Stimulated activated naive CD4-positive, alpha-beta T cell (primary cell): Measurements from ENCODE around the gene PEX11G.
A peak's percentile ranks its signal among the peaks of the same experiment; 100 is the strongest.

Experiments used
- DNase-seq, 6 experiments: peaks; one replicate each; lab custom pipeline; 2025; lab: John Stamatoyannopoulos, UW

The PEX11G gene

DNA sequence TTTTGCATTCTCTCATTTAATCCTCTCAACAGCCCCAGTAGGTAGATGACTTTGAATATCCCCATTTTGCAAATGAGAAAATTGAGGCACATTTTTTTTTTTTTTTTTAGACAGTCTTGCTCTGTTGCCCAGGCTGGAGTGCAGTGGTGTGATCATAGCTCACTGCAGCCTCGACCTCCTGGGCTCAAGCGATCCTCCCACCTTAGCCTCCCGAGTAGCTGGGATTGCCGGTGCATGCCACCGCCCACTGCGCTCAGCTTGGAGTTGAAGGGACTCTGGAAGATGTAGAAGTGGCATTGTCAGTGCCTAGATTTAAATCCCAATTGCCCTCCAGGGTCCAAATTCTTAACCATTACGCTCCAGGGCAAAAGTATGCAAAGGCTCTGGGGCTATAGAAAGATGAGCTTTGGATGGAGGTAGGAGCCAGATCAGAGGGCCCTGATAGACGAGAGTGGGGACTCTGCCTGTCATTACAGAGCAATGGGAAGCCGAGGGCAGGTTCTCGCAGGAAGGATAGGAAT is 32.8 kb upstream of the PEX11G start:
- no peak for DNase-seq

DNA sequence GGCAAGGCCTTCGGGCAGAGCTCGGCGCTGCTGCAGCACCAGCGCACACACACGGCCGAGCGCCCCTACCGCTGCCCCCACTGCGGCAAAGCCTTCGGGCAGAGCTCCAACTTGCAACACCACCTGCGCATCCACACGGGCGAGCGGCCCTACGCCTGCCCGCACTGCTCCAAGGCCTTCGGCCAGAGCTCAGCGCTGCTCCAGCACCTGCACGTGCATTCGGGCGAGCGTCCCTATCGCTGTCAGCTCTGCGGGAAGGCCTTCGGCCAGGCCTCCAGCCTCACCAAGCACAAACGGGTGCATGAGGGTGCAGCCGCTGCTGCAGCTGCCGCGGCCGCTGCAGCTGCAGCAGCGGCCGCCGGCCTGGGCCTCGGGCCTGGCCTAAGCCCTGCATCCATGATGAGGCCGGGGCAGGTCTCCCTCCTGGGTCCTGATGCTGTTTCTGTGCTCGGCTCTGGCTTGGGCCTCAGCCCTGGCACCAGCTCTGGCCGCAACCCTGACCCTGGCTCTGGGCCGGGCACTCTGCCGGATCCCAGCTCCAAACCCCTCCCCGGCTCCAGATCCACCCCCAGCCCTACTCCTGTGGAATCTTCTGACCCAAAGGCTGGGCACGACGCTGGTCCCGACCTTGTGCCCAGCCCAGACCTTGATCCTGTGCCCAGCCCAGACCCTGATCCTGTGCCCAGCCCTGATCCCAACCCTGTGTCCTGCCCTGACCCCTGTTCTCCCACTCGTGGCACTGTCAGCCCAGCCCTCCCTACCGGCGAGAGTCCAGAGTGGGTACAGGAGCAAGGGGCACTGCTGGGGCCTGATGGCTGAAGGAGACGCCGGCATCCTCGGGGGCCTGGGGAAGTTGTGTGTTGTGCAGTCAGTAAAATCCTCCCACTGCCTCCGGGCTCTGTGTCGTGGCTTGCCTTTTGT is 31.6 kb upstream of the PEX11G start:
- DNase-seq: no peak

DNA sequence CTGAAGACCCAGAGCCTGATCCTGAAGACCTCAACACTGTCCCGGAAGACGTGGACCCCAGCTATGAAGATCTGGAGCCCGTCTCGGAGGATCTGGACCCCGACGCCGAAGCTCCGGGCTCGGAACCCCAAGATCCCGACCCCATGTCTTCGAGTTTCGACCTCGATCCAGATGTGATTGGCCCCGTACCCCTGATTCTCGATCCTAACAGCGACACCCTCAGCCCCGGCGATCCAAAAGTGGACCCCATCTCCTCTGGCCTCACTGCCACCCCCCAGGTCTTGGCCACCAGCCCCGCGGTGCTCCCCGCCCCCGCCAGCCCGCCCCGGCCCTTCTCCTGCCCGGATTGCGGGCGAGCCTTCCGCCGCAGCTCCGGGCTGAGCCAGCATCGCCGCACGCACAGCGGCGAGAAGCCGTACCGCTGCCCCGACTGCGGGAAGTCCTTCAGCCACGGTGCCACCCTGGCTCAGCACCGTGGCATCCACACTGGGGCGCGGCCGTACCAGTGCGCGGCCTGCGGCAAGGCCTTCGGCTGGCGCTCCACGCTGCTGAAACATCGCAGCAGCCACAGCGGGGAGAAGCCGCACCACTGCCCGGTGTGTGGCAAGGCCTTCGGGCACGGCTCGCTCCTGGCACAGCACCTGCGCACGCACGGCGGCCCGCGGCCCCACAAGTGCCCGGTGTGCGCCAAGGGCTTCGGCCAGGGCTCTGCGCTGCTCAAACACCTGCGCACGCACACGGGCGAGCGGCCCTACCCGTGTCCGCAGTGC is 30.7 kb upstream of the PEX11G start:
- DNase-seq: no peak

DNA sequence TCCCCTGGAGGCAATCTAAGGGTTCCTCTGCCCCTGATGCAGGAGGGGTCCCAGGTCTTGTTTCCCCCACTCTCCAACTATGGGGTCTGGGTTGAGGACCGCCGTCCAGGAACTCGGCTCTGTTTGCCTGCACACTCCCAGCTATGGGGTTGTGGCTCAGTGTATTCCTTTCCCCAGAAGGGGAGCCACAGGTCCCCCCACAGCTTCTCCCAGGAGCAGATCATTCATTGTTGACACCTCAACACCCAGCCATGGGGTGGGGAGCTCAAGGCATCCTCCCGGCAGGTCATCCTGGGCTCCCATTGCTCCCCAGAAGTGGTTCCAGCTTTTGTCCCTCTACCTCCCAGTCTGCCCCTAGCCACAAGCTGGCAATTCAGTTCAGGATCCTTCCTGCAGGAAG is 28.0 kb upstream of the PEX11G start:
- no peak for DNase-seq

DNA sequence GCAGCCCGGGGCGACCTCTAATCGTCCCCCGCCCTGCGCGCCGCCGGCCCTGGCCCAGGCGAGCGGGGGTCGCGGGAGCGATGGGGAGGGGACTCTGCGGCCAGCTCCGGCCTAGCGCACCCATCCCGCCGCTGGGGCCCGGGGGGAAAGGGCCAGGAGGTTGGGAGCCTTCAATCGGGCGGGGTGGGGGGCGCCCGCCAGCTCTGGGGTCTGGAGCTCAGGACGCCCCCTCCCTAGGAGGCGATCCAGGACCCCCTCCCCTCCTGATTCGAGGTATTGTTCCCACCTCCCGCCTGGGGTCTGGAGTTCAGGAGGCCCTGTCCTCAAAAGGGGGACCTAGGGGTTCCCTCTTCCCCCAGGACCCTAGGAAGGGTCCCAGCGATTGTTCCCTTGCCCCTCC is 27.5 kb upstream of the PEX11G start:
- no peak for DNase-seq

DNA sequence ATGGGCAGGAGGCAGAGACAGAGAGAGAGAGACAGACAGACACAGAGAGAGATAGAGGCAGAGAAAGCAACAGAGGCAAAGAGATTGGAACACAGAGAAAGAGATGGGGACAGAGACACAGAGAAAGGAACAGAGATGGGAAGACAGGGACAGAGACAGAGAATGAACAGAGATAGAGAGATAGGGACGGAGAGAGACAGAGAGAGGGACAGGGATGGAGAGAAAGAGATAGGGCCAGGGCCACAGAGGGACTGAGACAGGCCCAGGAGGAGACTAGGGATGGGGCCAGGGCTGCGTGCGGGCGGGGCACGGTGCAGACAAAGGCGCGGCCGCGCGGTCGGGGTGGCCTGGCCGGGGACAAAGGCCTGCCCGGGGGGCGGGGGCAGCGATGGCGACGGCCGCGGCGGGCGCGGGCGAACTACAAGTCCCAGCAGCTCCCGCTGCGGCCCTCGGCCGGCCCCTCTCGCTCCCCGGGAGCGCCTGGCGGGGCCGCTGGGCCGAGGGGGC is 26.9 kb upstream of the PEX11G start, which contains the start of gene ZNF358:
TSS of gene ZNF358 (plus strand) at position 459 of the 507 bp plus-strand sequence. CDS start 3,140 bp downstream, outside the sequence.
- DNase-seq: peak in 1 of 6 experiments; percentile 9

DNA sequence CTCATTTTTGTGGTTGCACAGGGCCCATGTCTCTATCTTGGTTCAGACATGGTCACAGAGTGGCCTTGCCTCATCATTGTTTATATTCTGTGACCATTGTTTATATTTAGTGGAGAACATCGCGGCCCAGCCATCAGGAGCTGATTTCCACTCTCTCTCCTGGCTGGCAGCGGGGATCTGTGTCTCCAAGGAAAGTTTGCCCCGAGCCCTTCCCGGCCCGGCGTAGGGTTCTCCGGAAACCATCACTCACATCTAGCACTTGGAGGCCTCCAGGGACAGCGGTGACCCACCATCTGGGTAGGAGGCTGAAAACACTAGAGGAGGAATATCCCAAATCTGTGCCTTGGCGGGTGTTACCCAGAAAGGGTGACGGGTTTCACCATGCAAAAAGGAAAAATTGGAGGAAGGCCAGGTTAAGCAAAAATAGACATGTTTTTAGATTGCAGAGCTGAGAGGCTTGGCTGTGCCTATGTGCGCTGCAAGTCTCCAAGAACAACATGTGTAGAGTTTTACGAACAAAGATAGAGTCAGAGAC is 26.3 kb upstream of the PEX11G start:
- DNase-seq: no peak

DNA sequence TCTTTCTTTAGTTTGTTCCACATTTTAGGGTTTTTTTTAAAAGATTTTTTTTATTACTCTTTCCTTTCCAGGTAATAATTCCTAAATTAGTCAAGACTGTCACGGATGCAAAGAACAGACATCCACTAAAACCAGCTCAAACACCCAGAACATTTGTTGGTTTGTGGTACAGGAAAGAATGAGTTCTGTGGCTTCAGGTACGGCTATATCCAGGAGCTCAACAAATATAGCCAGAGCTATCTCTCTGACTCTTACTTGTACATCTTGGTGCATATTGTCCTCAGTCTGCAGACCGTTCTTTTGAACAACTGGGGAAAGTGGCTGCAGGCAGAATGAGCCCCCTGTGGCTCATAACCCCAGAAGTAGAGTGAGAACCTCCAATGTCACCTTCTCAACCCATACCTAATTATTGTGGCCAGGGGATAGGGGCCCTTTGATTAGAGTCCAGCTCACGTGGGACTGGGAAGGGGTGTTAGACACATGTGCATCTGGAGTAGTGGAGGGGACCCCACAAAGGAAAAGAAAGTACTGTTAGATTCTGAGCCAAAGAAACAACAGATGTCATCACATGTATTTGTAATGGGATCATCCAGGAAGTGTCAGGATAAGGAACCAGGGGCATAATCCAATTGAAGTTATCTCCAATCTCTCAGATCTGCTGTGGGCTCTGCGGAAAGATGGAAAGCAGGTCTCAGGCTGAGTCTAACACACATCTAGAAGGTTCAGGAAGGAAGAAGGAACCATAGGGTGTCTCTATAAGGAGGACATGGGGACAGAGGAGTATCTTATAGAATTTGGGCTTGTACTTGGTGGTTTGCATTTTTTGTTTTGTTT is 25.2 kb upstream of the PEX11G start:
- no peak for DNase-seq

DNA sequence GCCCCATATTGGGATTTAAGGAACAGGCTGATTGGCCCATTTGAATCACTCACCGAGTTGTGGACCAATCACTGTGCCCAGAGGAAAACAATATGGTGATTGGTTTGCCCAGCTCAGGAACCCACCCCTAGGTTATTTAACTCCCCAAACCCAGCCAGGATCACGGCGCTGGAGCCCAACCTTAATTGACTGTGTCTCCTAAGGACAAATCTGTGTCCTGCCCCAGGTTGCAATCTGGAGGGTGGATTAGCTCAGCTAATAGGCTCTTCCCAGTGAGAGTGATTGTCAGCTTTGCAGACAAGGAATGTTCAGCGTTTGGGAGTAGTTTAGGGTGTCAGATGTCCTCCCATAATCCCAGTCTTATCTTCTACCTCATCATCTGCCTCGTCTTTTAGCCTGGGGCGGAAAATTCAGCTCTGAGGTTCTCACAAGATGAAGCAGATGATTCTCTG is 23.6 kb upstream of the PEX11G start:
- no peak for DNase-seq

DNA sequence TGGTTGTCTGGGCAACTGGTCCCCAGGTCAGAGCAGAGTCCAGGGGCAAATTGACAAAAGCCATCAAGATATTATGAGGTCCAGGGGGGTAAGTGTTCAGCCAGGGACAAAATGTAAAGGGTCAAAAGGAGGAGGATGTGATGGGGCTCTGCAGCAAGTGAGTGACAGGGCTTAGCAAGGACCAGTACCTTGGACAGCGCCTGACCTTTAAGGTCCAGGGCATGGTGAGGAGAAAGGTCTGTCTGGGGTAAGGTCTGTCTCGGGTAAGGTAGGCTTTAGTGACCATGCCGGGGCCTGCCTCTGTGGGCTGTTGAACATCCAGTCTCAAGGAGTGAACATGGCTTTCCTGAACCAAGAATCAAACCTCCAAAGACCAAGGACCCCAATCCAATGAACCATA is 20.8 kb upstream of the PEX11G start:
- DNase-seq: no peak

DNA sequence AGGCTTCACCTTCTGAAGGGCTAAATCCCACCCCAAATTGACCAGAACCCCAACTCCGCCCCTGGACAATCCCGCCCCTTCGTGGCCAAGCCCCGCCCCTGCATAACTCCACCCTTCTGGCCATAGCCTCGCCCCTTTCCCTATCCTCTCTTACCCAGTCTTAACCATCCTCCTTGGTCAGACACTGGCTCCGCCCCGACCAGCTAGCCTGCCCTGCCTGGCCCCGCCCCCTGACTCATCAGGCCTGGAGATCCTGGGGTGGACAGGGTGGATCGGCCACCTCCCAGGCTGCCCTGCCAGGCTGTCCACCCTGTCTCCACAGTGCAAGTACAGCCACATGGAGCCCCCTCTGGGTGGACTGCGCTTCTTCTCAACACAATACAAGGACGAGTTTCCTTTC is 19.0 kb upstream of the PEX11G start:
- no peak for DNase-seq

DNA sequence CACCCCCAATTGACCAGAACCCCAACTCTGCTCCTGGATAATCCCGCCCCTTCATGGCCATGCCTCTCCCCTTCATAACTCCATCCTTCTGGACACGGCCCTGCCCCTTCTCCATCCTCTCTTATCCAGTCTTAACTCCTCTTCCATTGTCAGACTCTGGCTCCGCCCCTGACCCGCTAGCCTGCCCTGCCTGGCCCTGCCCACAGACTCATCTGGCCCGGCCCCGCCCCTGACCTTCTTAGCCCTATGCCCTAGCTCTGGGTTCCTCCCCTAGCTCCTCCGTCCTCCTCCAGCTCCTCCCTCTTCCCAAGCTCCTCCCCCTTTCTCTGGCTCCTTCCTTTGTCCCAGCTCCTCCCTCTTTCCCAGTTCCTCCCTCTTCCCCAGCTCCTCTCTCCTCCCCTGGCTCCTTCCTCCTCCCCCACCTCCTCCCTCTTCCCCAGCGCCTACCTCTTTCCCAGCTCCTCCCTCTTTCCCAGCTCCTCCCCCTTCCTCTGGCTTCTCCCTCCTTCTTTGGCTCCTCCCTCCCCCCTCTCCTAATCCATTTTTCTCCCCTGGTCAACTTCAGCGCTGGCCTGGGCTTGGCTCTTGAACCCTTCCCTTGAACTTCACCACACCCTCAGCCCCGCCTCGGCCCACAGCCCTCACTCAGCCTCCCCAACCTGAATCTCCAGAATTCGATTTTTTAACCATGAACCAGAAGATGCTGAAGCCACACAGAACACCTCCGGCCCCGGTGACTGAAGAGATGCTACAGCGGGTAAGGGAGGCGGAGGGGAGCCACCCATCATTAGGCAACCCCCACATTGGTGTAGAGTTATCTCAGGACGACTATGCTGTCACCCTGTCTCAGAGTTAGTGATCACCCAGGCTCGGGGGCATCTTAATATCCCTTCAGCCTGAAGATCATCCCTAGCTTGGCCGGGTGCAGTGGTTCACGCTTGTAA is 17.8 kb upstream of the PEX11G start:
- DNase-seq: peak in 1 of 6 experiments; percentile 29

DNA sequence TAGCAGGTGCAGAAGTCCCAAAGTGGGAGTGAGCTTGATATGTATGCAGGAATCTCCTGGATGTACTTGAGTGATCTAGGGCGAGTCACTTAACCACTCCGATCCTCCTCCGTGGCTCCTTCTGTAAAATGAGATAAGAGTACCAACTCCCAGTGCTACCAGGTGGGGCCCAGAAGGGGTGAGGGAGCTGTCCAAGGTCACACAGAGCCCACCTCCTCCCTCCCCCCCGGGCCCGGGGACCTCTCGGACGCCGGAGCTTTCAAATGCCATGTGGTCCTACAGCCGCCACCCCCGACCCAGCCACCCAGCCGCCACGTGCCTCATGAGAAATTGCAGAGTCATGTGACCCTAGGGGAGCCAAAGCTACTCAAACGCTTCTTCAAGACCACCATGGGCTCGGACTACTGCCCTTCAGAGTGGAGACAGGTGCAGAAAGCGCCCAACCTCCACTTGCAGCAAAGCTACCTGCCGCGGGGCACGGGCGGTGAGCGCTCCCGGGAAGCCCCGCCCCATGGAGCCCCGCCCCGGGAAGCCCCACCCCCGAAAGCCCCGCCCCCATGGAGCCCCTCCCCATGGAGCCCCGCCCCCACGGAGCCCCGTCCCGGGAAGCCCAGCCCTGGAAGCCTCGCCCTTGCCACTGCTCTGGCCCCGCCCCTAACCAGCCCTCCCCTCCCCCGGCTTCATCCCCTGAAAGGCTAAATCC is 17.0 kb upstream of the PEX11G start:
- peak in 2 of 6 experiments; percentile 28 to 32 for DNase-seq

DNA sequence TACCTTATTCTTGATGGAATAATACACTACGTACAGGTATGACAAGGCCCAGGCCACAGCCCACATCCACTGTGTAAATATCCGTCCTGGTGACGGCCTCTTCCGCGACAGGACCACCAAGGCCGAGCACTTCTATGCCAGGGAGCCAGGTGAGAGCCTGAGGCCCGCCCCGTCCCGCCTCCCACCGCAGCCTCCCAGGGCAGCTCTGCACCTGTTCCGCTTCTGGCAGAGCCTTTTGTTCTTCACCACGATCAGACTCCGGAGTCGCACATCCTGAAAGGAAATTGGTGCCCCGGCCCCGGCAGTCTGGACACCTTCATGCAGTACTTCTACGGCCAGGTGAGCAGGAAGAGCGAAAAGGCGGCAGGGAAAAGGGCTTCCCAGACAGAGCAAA is 16.4 kb upstream of the PEX11G start:
- peak in 2 of 6 experiments; percentile 11 to 17 for DNase-seq

DNA sequence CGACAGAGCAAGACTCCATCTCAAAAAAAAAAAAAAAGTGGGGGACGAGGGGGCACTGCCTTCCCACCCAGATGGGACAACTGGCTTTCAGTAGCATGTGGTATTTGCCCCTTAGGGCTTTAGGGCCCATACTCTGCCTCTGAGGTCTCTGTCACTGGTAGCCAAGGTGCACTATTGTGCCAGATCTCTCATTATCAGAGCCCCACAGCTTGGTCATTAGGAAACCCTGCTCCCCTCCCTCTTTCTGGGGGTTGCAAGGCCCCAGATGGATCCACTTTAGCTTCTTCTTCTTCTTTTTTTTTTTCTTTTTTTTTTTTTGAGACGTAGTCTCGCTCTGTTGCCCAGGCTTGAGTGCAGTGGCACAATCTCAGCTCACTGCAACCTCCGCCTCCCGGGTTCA is 15.8 kb upstream of the PEX11G start:
- no peak for DNase-seq

DNA sequence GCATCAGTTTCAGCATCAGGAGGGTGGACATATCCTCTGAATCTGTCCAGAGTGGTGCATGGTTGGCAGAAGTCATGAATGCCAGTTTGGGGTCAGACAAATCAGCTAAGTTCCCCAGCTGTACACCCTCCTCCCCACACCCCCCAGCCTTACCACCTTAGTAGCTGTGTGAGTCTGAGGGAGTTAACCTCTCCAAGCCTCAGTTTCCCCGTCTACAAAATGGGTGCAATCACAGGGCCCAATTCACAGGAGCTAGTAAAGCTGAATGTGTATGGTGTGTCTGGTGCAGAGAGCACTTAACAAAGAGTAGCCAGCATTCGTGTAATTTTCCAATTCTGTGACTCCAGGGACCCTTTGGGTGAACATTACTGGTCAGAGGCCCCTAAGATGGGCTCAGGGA is 13.7 kb upstream of the PEX11G start:
- no peak for DNase-seq

DNA sequence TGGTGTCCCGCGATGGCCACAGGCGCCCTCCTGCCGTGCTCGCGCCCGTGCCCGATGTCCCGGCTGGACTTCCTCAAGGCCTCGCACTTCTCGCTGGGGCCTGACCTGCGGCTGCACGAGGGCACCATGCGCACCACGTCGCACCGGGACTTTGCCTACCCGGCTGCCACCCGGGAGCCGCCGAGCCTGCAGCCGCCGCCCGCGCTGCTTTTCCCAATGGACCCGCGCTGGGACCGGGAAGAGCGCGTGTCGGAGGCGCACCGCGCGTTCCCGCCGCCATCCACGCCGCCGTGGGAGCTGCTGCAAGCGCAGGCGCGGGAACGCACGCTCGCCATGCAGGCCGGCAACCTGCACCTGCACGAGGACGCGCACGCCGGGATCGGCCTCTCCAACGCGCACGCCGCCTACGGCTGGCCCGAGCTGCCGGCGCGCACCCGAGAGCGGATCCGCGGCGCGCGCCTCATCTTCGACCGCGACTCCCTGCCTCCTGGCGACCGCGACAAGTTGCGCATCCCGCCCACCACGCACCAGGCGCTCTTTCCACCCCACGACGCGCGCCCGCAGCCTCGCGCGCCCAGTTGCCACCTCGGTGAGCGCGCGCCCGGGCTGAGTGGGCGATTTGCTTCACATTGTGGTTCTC is 12.1 kb upstream of the PEX11G start:
- peak in 3 of 6 experiments; percentile 23 to 39 (median 27) for DNase-seq

DNA sequence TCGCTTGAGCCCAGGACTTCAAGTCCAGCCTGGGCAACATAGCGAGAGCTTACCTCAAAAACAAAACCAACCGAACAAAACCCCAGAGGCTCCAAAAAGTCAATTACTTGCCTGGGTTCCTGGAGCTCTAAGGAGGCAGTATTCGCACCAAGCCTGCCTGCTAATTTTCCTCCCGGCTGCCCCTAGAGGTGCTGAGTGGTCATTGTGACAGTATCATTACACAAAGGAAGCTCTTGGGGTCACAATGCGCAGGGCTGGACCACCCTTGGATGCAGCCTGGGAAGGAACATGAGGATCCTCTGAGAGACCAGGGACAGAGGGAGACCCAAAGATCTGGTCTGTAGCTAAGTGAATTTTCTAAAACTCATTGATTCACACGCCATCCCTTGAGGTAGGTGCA is 8.5 kb upstream of the PEX11G start:
- DNase-seq: no peak
